PC-3 (cell line): Measurements from ENCODE around the gene TFE3.

Experiments used
- CTCF ChIP-seq: fragments of 300-600 bp; sonication (generic); conservative IDR thresholded peaks from 2 replicates; pipeline ENCODE4 v1.5.1; 2017; ENCODE audit warnings: antibody characterized with exemption, low read depth, mild to moderate bottlenecking, low read length
- EZH2 ChIP-seq: fragments of 300-600 bp; sonication (generic); IDR thresholded peaks from one replicate; pipeline ENCODE4 v1.6.1; 2017; ENCODE audit warnings: antibody characterized with exemption, mild to moderate bottlenecking, low read length; ENCODE audit not compliant: unreplicated experiment
- EZH2phosphoT487 ChIP-seq: fragments of 300-600 bp; sonication (generic); IDR thresholded peaks from 2 replicates; pipeline ENCODE4 v1.6.1; 2018; ENCODE audit warnings: mild to moderate bottlenecking, antibody characterized with exemption, low read length, borderline replicate concordance

GRCh38 chrX:49000636-49001035 lies 42.5 kb downstream of the TFE3 start:
- TF ChIP-seq EZH2, result no peak
- TF ChIP-seq CTCF, result no peak
- TF ChIP-seq EZH2phosphoT487, result no peak
